ENCODE measurements around the gene TBATA. TPM values are rescaled to one million over a fixed set of nuclear protein-coding genes. Genes with fewer than 3 reads are reported as not detected.

The TBATA gene
- polyA plus RNA-seq, 3 donors = not detected

- peaks cover 20% of the 10 kb centered on the region in 2 donors for H3K4me1 ChIP-seq (ENCODE audit: control insufficient read depth in 1 of 2, insufficient read depth in 2 of 2, low read length in 2 of 2)
- peak overlapping the region in 1 of 2 donors; percentile 12 for H3K4me3 Mint-ChIP-seq
- peaks cover 2 to 6% (median 2%) of the 10 kb centered on the region in 3 donors for H3K27me3 Mint-ChIP-seq (ENCODE audit: low read depth in 3 of 3)
- no peaks in the 10 kb centered on the region for H3K79me2 ChIP-seq (ENCODE audit: insufficient read depth, low read length)
- H3K27ac ChIP-seq (ENCODE audit: low read depth in 1 of 2, low read length in 2 of 2) = no peak overlapping the region
- 53% methylated on average over 2 of the region's 5 CpGs for WGBS (ENCODE audit: insufficient coverage)
- peak overlapping the region in 2 of 7 donors; percentile 62 to 70 for H3K27ac Mint-ChIP-seq
- H3K9me3 Mint-ChIP-seq = peaks cover 0 to 4% (median 1%) of the 10 kb centered on the region in 7 donors
- H3K36me3 ChIP-seq (replicated peaks in 1 of 2; ENCODE audit: control insufficient read depth in 1 of 2, insufficient read depth in 2 of 2, low read length in 2 of 2) = no peaks in the 10 kb centered on the region
- H3K27me3 ChIP-seq (ENCODE audit: control insufficient read depth in 2 of 2, insufficient read depth in 2 of 2, low read length in 2 of 2) = no peaks in the 10 kb centered on the region
- DNase-seq = peak in 1 of 3 donors; percentile 64
- TF ChIP-seq, protein P1, sequence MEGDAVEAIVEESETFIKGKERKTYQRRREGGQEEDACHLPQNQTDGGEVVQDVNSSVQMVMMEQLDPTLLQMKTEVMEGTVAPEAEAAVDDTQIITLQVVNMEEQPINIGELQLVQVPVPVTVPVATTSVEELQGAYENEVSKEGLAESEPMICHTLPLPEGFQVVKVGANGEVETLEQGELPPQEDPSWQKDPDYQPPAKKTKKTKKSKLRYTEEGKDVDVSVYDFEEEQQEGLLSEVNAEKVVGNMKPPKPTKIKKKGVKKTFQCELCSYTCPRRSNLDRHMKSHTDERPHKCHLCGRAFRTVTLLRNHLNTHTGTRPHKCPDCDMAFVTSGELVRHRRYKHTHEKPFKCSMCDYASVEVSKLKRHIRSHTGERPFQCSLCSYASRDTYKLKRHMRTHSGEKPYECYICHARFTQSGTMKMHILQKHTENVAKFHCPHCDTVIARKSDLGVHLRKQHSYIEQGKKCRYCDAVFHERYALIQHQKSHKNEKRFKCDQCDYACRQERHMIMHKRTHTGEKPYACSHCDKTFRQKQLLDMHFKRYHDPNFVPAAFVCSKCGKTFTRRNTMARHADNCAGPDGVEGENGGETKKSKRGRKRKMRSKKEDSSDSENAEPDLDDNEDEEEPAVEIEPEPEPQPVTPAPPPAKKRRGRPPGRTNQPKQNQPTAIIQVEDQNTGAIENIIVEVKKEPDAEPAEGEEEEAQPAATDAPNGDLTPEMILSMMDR (IDR thresholded peaks at IDR 0.05) = no peak
- no peak overlapping the region for H3K4me2 ChIP-seq (replicated peaks; ENCODE audit: extremely low read depth, low read length, poor library complexity, severe bottlenecking)
- H3K36me3 Mint-ChIP-seq = no peaks in the 10 kb centered on the region
- no peak overlapping the region for H3K9ac ChIP-seq (ENCODE audit: insufficient read depth, low read length, poor library complexity, severe bottlenecking)
- H3K4me1 Mint-ChIP-seq = peaks cover 24% of the 10 kb centered on the region
- intact Hi-C loops (cut with micrococcal nuclease) = no loop called here
- H2AFZ ChIP-seq (ENCODE audit: insufficient read depth, low read depth, low read length, poor library complexity, severe bottlenecking) = no peak overlapping the region
- H4K20me1 ChIP-seq (ENCODE audit: insufficient read depth, low read length) = no peaks in the 10 kb centered on the region
- H3K4me3 ChIP-seq (replicated peaks in 1 of 3; ENCODE audit: low read depth in 2 of 3, low read length in 3 of 3) = no peak overlapping the region
- H3K9me3 ChIP-seq (replicated peaks in 1 of 2; ENCODE audit: control insufficient read depth in 1 of 2, insufficient read depth in 1 of 2, low read length in 2 of 2) = no peaks in the 10 kb centered on the region
Measured at GRCh38 chr10:70799124-70799523, 13.9 kb upstream of the TBATA start.

DNA sequence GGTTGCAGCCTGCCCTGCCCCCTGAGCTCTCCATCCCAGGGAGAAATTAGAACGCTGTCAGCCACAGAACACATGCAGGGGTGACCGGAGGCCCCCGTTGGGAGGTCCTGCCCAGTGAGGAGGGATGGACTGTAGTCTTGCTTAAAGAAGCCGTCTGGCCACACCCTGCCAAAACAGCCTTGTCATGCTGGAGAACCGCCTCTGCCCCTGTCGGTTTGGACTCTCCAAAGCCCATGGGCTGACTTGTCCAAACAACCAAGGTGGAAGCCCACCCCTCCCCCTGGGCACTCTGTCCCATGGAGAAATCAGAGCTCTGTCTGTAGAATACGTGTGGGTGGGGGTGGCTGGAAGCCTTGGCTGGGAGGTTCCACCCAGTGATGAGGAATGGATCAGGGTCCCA is 12.7 kb upstream of the TBATA start:
- no peaks in the 10 kb centered on the region for H3K9me3 ChIP-seq (replicated peaks in 1 of 2; ENCODE audit: control insufficient read depth in 1 of 2, insufficient read depth in 1 of 2, low read length in 2 of 2)

More for the DNA sequence above, 12.7 kb upstream of the TBATA start:
- Histone ChIP-seq H3K27ac (ENCODE audit: low read depth in 1 of 2, low read length in 2 of 2) (no peak overlapping the region), H4K20me1 (ENCODE audit: insufficient read depth, low read length) (no peaks in the 10 kb centered on the region), H2AFZ (ENCODE audit: insufficient read depth, low read depth, low read length, poor library complexity, severe bottlenecking) (no peak overlapping the region), H3K4me2 (replicated peaks; ENCODE audit: extremely low read depth, low read length, poor library complexity, severe bottlenecking) (no peak overlapping the region), H3K79me2 (ENCODE audit: insufficient read depth, low read length) (no peaks in the 10 kb centered on the region), H3K27me3 (ENCODE audit: control insufficient read depth in 2 of 2, insufficient read depth in 2 of 2, low read length in 2 of 2) (no peaks in the 10 kb centered on the region), H3K4me1 (ENCODE audit: control insufficient read depth in 1 of 2, insufficient read depth in 2 of 2, low read length in 2 of 2) (peaks cover 20% of the 10 kb centered on the region in 2 donors), H3K4me3 (replicated peaks in 1 of 3; ENCODE audit: low read depth in 2 of 3, low read length in 3 of 3) (no peak overlapping the region), H3K36me3 (replicated peaks in 1 of 2; ENCODE audit: control insufficient read depth in 1 of 2, insufficient read depth in 2 of 2, low read length in 2 of 2) (no peaks in the 10 kb centered on the region), H3K9ac (ENCODE audit: insufficient read depth, low read length, poor library complexity, severe bottlenecking) (no peak overlapping the region)
- intact Hi-C loops (cut with micrococcal nuclease) = no loop called here
- peaks cover 0 to 4% (median 1%) of the 10 kb centered on the region in 7 donors for H3K9me3 Mint-ChIP-seq
- WGBS (ENCODE audit: insufficient coverage) = 37% methylated on average over 4 of the region's 7 CpGs
- peak overlapping the region in 1 of 2 donors; percentile 40 for H3K4me3 Mint-ChIP-seq
- peak overlapping the region in 1 of 7 donors; percentile 46 for H3K27ac Mint-ChIP-seq
- peaks cover 2 to 6% (median 2%) of the 10 kb centered on the region in 3 donors for H3K27me3 Mint-ChIP-seq (ENCODE audit: low read depth in 3 of 3)
- H3K36me3 Mint-ChIP-seq = no peaks in the 10 kb centered on the region
- no peak for DNase-seq
- H3K4me1 Mint-ChIP-seq = peaks cover 24% of the 10 kb centered on the region
- TF ChIP-seq, protein P1 (IDR thresholded peaks at IDR 0.05) = no peak
